Karpas-422 (cell line): ENCODE measurements around the gene BAX. TPM values are rescaled to one million over a fixed set of nuclear protein-coding genes. Genes with fewer than 3 reads are reported as not detected.

ENCODE experiments used
- DNase-seq: peaks from one replicate; pipeline ENCODE4 v3.0.0-alpha.2; 2015
- H2AFZ ChIP-seq: fragments of 200-600 bp; sonication (generic); 2 replicates; pipeline ENCODE4 v1.6.1; 2014; ENCODE audit warnings: antibody characterized with exemption, low read length, mixed read lengths
- H3K27ac ChIP-seq: fragments of 200-600 bp; sonication (generic); 2 replicates; pipeline ENCODE4 v1.5.1; 2014; ENCODE audit warnings: mild to moderate bottlenecking, low read length, moderate library complexity
- H3K27me3 ChIP-seq: fragments of 200-600 bp; sonication (generic); 2 replicates; pipeline ENCODE4 v1.6.1; 2014; ENCODE audit warnings: low read length, mixed read lengths
- H3K36me3 ChIP-seq: fragments of 200-600 bp; sonication (generic); 2 replicates; pipeline ENCODE4 v1.6.1; 2014; ENCODE audit warnings: low read length, mixed read lengths; ENCODE audit not compliant: insufficient read depth
- H3K4me1 ChIP-seq: fragments of 200-600 bp; sonication (generic); 2 replicates; pipeline ENCODE4 v1.6.1; 2014; ENCODE audit warnings: mild to moderate bottlenecking, low read length, mixed read lengths
- H3K4me2 ChIP-seq: fragments of 200-600 bp; sonication (generic); 2 replicates; pipeline ENCODE4 v1.6.1; 2014; ENCODE audit warnings: low read length, low read depth, mild to moderate bottlenecking; ENCODE audit not compliant: poor library complexity, severe bottlenecking
- H3K4me3 ChIP-seq: fragments of 200-600 bp; sonication (generic); 2 replicates; pipeline ENCODE4 v1.5.1; 2014; ENCODE audit warnings: mild to moderate bottlenecking, antibody characterized with exemption, low read length, mixed read lengths
- H3K79me2 ChIP-seq: fragments of 200-600 bp; sonication (generic); 2 replicates; pipeline ENCODE4 v1.6.1; 2014; ENCODE audit warnings: mild to moderate bottlenecking, low read length, mixed read lengths
- H3K9ac ChIP-seq: fragments of 200-600 bp; sonication (generic); 2 replicates; pipeline ENCODE4 v1.6.0; 2014; ENCODE audit warnings: low read length
- H3K9me2 ChIP-seq: fragments of 200-600 bp; sonication (generic), shearing (Covaris generic); replicated peaks from 2 replicates; pipeline ENCODE4 v1.6.0; 2014; ENCODE audit warnings: mild to moderate bottlenecking, low read length, moderate library complexity; ENCODE audit not compliant: insufficient read depth
- H3K9me3 ChIP-seq: fragments of 300-700, 200-600 bp; sonication (generic); 2 replicates; pipeline ENCODE4 v1.6.1; 2014; ENCODE audit warnings: low read length, mixed read lengths
- H4K20me1 ChIP-seq: fragments of 200-600 bp; sonication (generic); 2 replicates; pipeline ENCODE4 v1.6.1; 2014; ENCODE audit warnings: mild to moderate bottlenecking, antibody characterized with exemption, low read length, low read depth; ENCODE audit not compliant: insufficient read depth
- total RNA-seq: library from RNA; depleted of rRNA; stranded (reverse); fragments of >200 nt; shearing (Covaris generic); gene quantifications from 2 replicates; pipeline ENCODE4 v1.2.3, GENCODE V29; 2014; ENCODE audit warnings: low replicate concordance

The BAX gene
- total RNA-seq, 1 experiment from 2014 or later = 93.8 TPM

GRCh38 chr19:48975947-48976847, 21.5 kb downstream of the BAX start:
- no peaks in the 10 kb centered on the region for H3K79me2 ChIP-seq
- peak; percentile 88 for DNase-seq
- no peaks in the 10 kb centered on the region for H3K9me2 ChIP-seq
- no peak overlapping the region for H2AFZ ChIP-seq
- H3K9ac ChIP-seq = no peak overlapping the region
- no peak overlapping the region for H3K27ac ChIP-seq
- no peaks in the 10 kb centered on the region for H3K9me3 ChIP-seq
- peaks cover 26% of the 10 kb centered on the region for H3K36me3 ChIP-seq
- no peaks in the 10 kb centered on the region for H4K20me1 ChIP-seq
- H3K27me3 ChIP-seq = no peaks in the 10 kb centered on the region
- no peak overlapping the region for H3K4me2 ChIP-seq
- H3K4me3 ChIP-seq = no peak overlapping the region
- peaks cover 2% of the 10 kb centered on the region for H3K4me1 ChIP-seq

- Histone ChIP-seq H3K4me3 (no peak overlapping the region), H2AFZ (no peak overlapping the region), H3K36me3 (peaks cover 32% of the 10 kb centered on the region), H3K4me1 (no peaks in the 10 kb centered on the region), H3K79me2 (no peaks in the 10 kb centered on the region), H3K27me3 (no peaks in the 10 kb centered on the region), H3K27ac (no peak overlapping the region), H3K9ac (no peak overlapping the region), H4K20me1 (no peaks in the 10 kb centered on the region), H3K9me2 (no peaks in the 10 kb centered on the region), H3K9me3 (no peaks in the 10 kb centered on the region), H3K4me2 (no peak overlapping the region)
- DNase-seq = no peak
Observed at GRCh38 chr19:48977061-48977460, 22.4 kb downstream of the BAX start.

GRCh38 chr19:48982280-48982679, 27.6 kb downstream of the BAX start:
- Histone ChIP-seq H3K9me2 (no peaks in the 10 kb centered on the region), H3K9ac (no peak overlapping the region), H3K4me3 (no peak overlapping the region), H3K4me1 (no peaks in the 10 kb centered on the region), H2AFZ (no peak overlapping the region), H4K20me1 (no peaks in the 10 kb centered on the region), H3K9me3 (no peaks in the 10 kb centered on the region), H3K27ac (no peak overlapping the region), H3K79me2 (no peaks in the 10 kb centered on the region), H3K27me3 (no peaks in the 10 kb centered on the region), H3K4me2 (no peak overlapping the region), H3K36me3 (peaks cover 45% of the 10 kb centered on the region)
- DNase-seq = no peak

- DNase-seq = no peak
- Histone ChIP-seq H3K79me2 (peaks cover 7% of the 10 kb centered on the region), H3K36me3 (peaks cover 37% of the 10 kb centered on the region), H3K9me3 (no peaks in the 10 kb centered on the region), H3K27ac (no peak overlapping the region), H2AFZ (no peak overlapping the region), H3K9ac (no peak overlapping the region), H4K20me1 (no peaks in the 10 kb centered on the region), H3K4me2 (no peak overlapping the region), H3K9me2 (no peaks in the 10 kb centered on the region), H3K27me3 (no peaks in the 10 kb centered on the region), H3K4me3 (no peak overlapping the region), H3K4me1 (no peaks in the 10 kb centered on the region)
Observed at GRCh38 chr19:48985711-48986110, 31.0 kb downstream of the BAX start.

- Histone ChIP-seq H3K79me2 (peaks cover 12% of the 10 kb centered on the region), H3K4me1 (peaks cover 3% of the 10 kb centered on the region; the same call in 1 of the 2 replicates), H3K27me3 (no peaks in the 10 kb centered on the region), H3K4me3 (no peak overlapping the region), H3K4me2 (no peak overlapping the region), H3K36me3 (peaks cover 37% of the 10 kb centered on the region), H3K9me3 (no peaks in the 10 kb centered on the region), H2AFZ (no peak overlapping the region), H4K20me1 (no peaks in the 10 kb centered on the region), H3K27ac (no peak overlapping the region), H3K9me2 (no peaks in the 10 kb centered on the region), H3K9ac (no peak overlapping the region)
- DNase-seq = no peak
Observed at GRCh38 chr19:48986211-48986610, 31.5 kb downstream of the BAX start.

GRCh38 chr19:48987323-48987722, 32.6 kb downstream of the BAX start:
- peaks cover 23% of the 10 kb centered on the region for H3K79me2 ChIP-seq
- no peaks in the 10 kb centered on the region for H3K9me3 ChIP-seq
- H3K27me3 ChIP-seq = no peaks in the 10 kb centered on the region
- H3K36me3 ChIP-seq = peaks cover 28% of the 10 kb centered on the region
- no peak overlapping the region for H2AFZ ChIP-seq
- peaks cover 12% of the 10 kb centered on the region for H3K4me1 ChIP-seq
- H3K4me3 ChIP-seq = no peak overlapping the region
- DNase-seq = no peak
- no peaks in the 10 kb centered on the region for H4K20me1 ChIP-seq
- H3K9me2 ChIP-seq = no peaks in the 10 kb centered on the region
- no peak overlapping the region for H3K4me2 ChIP-seq
- H3K9ac ChIP-seq = no peak overlapping the region
- H3K27ac ChIP-seq = no peak overlapping the region

GRCh38 chr19:48988286-48988685, 33.6 kb downstream of the BAX start:
- H3K9ac ChIP-seq = no peak overlapping the region
- H3K9me3 ChIP-seq = no peaks in the 10 kb centered on the region
- peaks cover 12% of the 10 kb centered on the region for H3K4me1 ChIP-seq
- no peak overlapping the region for H3K4me3 ChIP-seq
- H2AFZ ChIP-seq = no peak overlapping the region
- no peaks in the 10 kb centered on the region for H3K9me2 ChIP-seq
- no peak overlapping the region for H3K27ac ChIP-seq
- H3K4me2 ChIP-seq = no peak overlapping the region
- H3K36me3 ChIP-seq = peaks cover 18% of the 10 kb centered on the region
- H3K27me3 ChIP-seq = no peaks in the 10 kb centered on the region
- H4K20me1 ChIP-seq = no peaks in the 10 kb centered on the region
- H3K79me2 ChIP-seq = peaks cover 30% of the 10 kb centered on the region
- DNase-seq = no peak

GRCh38 chr19:48988860-48989259, 34.2 kb downstream of the BAX start:
- Histone ChIP-seq H3K4me3 (no peak overlapping the region), H3K36me3 (peaks cover 14% of the 10 kb centered on the region), H3K9ac (no peak overlapping the region), H3K79me2 (peaks cover 32% of the 10 kb centered on the region), H3K27me3 (no peaks in the 10 kb centered on the region), H3K4me2 (no peak overlapping the region), H3K27ac (no peak overlapping the region), H3K4me1 (peaks cover 12% of the 10 kb centered on the region), H4K20me1 (no peaks in the 10 kb centered on the region; the same call in 1 of the 2 replicates), H2AFZ (no peak overlapping the region), H3K9me2 (no peaks in the 10 kb centered on the region), H3K9me3 (no peaks in the 10 kb centered on the region)
- DNase-seq = no peak
